Measurements from ENCODE around the gene DGKQ. TPM values are rescaled to one million over a fixed set of nuclear protein-coding genes. Genes with fewer than 3 reads are reported as not detected.

Gene DGKQ
- total RNA-seq, 2 experiments from 2014 or later: 14.3 to 16.7 TPM

- Mint-ChIP-seq H3K27ac (no peak overlapping the region), H3K4me3 (no peak overlapping the region), H3K27me3 (peaks cover 56% of the 10 kb centered on the region), H3K4me1 (ENCODE audit: low read depth) (peaks cover 2% of the 10 kb centered on the region), H3K9me3 (peaks cover 2% of the 10 kb centered on the region), H3K36me3 (ENCODE audit: low read depth) (no peaks in the 10 kb centered on the region)
- intact Hi-C loops (cut with micrococcal nuclease): no loop called here
- no peak for DNase-seq
- CTCF ChIA-PET: no interaction called here
- POLR2A ChIA-PET: no interaction called here
- no peak for TF ChIP-seq CTCF (IDR thresholded peaks at IDR 0.05)
- ATAC-seq: no peak
Observed at GRCh38 chr4:1004071-1004418, 30.7 kb upstream of the DGKQ start.

- H3K4me1 Mint-ChIP-seq (ENCODE audit: low read depth): no peaks in the 10 kb centered on the region
- no peak overlapping the region for H3K4me3 Mint-ChIP-seq
- DNase-seq (no peak), ATAC-seq (no peak)
- ChIA-PET CTCF (no interaction called here), POLR2A (no interaction called here)
- H3K36me3 Mint-ChIP-seq (ENCODE audit: low read depth): no peaks in the 10 kb centered on the region
- TF ChIP-seq CTCF (IDR thresholded peaks at IDR 0.05): no peak
- intact Hi-C loops (cut with micrococcal nuclease): no loop called here
- peaks cover 55% of the 10 kb centered on the region for H3K27me3 Mint-ChIP-seq
- H3K27ac Mint-ChIP-seq: no peak overlapping the region
- peaks cover 2% of the 10 kb centered on the region for H3K9me3 Mint-ChIP-seq
Observed at GRCh38 chr4:1003271-1004070, 30.1 kb upstream of the DGKQ start.

- H3K9me3 Mint-ChIP-seq: peaks cover 2% of the 10 kb centered on the region
- peaks cover 54% of the 10 kb centered on the region for H3K27me3 Mint-ChIP-seq
- ChIA-PET CTCF (interaction anchor here (2.0 kb wide), 1 partner anchor 15 kb away, joined by 5 read pairs; no protein-coding TSS in a partner anchor), POLR2A (interaction anchor here (0.6 to 1.6 kb wide), 4 partner anchors 9 to 529 kb away, joined by 3 to 4 read pairs (median 4); partner anchors contain the start of genes GAK and TMEM175)
- ATAC-seq (no peak), DNase-seq (no peak)
- TF ChIP-seq CTCF (IDR thresholded peaks at IDR 0.05): no peak
- no peaks in the 10 kb centered on the region for H3K36me3 Mint-ChIP-seq (ENCODE audit: low read depth)
- intact Hi-C loops (cut with micrococcal nuclease): no loop called here
- no peak overlapping the region for H3K27ac Mint-ChIP-seq
- no peaks in the 10 kb centered on the region for H3K4me1 Mint-ChIP-seq (ENCODE audit: low read depth)
- no peak overlapping the region for H3K4me3 Mint-ChIP-seq
Observed at GRCh38 chr4:1002631-1003251, 29.4 kb upstream of the DGKQ start.

- no peak for DNase-seq
- no peaks in the 10 kb centered on the region for H3K36me3 Mint-ChIP-seq (ENCODE audit: low read depth)
- H3K4me3 Mint-ChIP-seq: no peak overlapping the region
- no peaks in the 10 kb centered on the region for H3K4me1 Mint-ChIP-seq (ENCODE audit: low read depth)
- no peak overlapping the region for H3K27ac Mint-ChIP-seq
- POLR2A ChIA-PET: interaction anchor here (0.6 to 1.6 kb wide), 4 partner anchors 8 to 528 kb away, joined by 3 to 4 read pairs (median 4); partner anchors contain the start of genes GAK and TMEM175
- intact Hi-C loops (cut with micrococcal nuclease): no loop called here
- CTCF ChIA-PET: interaction anchor here (2.0 kb wide), 1 partner anchor 15 kb away, joined by 5 read pairs; no protein-coding TSS in a partner anchor
- peak; percentile 24 for ATAC-seq
- peaks cover 50% of the 10 kb centered on the region for H3K27me3 Mint-ChIP-seq
- H3K9me3 Mint-ChIP-seq: peaks cover 2% of the 10 kb centered on the region
- TF ChIP-seq CTCF (IDR thresholded peaks at IDR 0.05): no peak
Observed at GRCh38 chr4:1002131-1002630, 28.8 kb upstream of the DGKQ start.
